Measurements from ENCODE around the gene FBXL7.

DNA sequence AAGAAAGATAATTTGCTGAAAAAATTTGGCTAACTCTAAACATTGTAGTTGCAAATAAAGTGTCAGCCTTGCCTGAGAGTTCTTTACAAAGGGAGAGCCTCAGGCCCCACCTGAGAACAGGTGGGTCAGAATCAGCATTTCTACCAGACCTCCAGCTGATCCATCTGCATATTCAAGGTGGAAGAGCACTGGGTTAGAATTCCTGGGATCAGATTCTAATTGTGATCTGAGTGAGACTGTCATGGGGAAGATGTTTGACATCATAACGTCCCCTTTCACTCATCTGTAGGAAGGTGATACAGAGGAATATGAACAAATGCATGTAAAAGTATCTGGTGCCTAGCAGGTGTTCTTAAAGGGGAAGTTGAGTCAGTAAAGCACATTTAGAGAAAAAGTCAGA lies 54.6 kb downstream of the FBXL7 start:
- TF ChIP-seq, protein P1, sequence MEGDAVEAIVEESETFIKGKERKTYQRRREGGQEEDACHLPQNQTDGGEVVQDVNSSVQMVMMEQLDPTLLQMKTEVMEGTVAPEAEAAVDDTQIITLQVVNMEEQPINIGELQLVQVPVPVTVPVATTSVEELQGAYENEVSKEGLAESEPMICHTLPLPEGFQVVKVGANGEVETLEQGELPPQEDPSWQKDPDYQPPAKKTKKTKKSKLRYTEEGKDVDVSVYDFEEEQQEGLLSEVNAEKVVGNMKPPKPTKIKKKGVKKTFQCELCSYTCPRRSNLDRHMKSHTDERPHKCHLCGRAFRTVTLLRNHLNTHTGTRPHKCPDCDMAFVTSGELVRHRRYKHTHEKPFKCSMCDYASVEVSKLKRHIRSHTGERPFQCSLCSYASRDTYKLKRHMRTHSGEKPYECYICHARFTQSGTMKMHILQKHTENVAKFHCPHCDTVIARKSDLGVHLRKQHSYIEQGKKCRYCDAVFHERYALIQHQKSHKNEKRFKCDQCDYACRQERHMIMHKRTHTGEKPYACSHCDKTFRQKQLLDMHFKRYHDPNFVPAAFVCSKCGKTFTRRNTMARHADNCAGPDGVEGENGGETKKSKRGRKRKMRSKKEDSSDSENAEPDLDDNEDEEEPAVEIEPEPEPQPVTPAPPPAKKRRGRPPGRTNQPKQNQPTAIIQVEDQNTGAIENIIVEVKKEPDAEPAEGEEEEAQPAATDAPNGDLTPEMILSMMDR (IDR thresholded peaks at IDR 0.05; ENCODE audit: low read depth, low read length): no peak
- TF ChIP-seq EZH2phosphoT487 (IDR thresholded peaks at IDR 0.05; ENCODE audit: low read depth): no peak

Data from OCI-LY3 (cell line).